ENCODE results near the gene EVI2A. TPM values are rescaled to one million over a fixed set of nuclear protein-coding genes. Genes with fewer than 3 reads are reported as not detected.
"Not testable (repeated sequence)": the region's sequence is repeated elsewhere in the genome, so short reads cannot be mapped to it uniquely, and the experiment has no call there.

The EVI2A gene
- total RNA-seq, 1 experiment from 2014 or later, result not detected

DNA sequence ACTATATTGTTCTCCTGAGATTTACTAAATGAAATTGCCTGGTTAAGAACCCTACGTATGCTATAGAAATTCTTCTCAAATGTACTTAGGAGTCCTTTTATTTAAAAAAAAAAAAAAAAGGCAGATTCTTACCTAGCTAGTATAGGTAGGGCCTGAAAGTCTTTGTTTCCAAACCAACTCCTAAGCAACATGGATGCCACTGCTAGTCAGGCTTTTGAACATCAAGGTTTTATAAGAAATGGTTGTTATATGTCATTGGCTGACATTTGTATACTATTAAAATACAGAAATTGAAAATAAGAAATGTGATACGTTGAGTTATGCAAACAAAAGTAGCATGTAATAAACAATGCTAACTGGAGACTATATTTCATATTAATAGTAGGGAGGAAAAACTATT is 1.2 kb downstream of the EVI2A start:
- DNase-seq, result no peak
- H3K9me2 ChIP-seq (replicated peaks; ENCODE audit: insufficient read depth, low read length), result no peaks in the 10 kb centered on the region
- no peaks in the 10 kb centered on the region for H4K20me1 ChIP-seq (ENCODE audit: insufficient read depth, low read depth, low read length)
- H3K36me3 ChIP-seq (ENCODE audit: insufficient read depth, low read length), result no peaks in the 10 kb centered on the region
- peak overlapping the region; percentile 99 for H3K27ac ChIP-seq (ENCODE audit: low read length)
- H2AFZ ChIP-seq (ENCODE audit: low read length), result no peak overlapping the region
- no peaks in the 10 kb centered on the region for H3K27me3 ChIP-seq (ENCODE audit: low read length)
- H3K9ac ChIP-seq (ENCODE audit: low read length), result no peak overlapping the region
- no peak overlapping the region for H3K4me3 ChIP-seq (ENCODE audit: low read length)
- peak overlapping the region; percentile 52 for H3K4me2 ChIP-seq (ENCODE audit: low read depth, low read length, poor library complexity, severe bottlenecking)
- H3K9me3 ChIP-seq (ENCODE audit: low read length), result no peaks in the 10 kb centered on the region
- peaks cover 37% of the 10 kb centered on the region for H3K79me2 ChIP-seq (ENCODE audit: low read length)
- peaks cover 64% of the 10 kb centered on the region for H3K4me1 ChIP-seq (ENCODE audit: low read length)

DNA sequence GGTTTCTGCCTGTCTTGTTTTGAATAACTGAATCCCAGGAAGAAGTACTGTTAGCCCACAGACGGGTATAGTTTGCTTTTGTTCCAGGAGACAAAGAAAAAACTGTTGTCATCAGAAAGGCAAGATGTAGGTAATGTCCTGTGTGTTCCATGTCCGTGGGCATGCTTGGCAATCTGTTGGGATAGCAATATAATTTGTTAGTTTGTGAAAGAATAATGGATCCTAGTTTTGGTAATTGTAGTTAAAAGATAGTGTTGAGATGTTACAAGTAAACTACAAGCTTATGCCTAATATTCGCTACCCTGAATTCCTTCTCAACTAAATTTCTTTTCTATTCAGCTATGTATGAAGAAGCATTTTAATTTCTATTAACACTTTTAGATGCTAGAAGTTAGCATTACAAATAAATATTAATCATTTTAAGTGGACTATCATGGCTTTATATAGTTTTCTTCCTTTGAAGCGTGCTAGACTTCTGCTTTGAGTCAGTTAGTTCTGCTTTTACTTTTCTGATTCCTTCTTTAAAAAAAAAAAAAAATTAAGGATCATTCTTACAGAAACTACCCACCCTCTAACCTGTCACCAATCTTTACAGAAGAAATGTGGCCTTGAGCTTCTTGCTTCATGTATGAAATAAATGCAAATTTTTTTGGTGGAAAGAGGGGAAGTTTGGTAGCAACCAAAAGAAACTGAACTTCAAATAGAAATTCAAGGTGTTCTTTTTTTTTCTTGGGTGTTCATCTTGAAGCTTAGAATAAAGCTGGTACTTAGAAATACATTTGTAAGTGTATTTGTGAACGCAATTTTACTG is 2.4 kb downstream of the EVI2A start:
- Histone ChIP-seq H3K4me2 (ENCODE audit: low read depth, low read length, poor library complexity, severe bottlenecking) (peak overlapping the region; percentile 52), H3K4me1 (ENCODE audit: low read length) (peaks cover 76% of the 10 kb centered on the region), H3K9me2 (replicated peaks; ENCODE audit: insufficient read depth, low read length) (no peaks in the 10 kb centered on the region)

DNA sequence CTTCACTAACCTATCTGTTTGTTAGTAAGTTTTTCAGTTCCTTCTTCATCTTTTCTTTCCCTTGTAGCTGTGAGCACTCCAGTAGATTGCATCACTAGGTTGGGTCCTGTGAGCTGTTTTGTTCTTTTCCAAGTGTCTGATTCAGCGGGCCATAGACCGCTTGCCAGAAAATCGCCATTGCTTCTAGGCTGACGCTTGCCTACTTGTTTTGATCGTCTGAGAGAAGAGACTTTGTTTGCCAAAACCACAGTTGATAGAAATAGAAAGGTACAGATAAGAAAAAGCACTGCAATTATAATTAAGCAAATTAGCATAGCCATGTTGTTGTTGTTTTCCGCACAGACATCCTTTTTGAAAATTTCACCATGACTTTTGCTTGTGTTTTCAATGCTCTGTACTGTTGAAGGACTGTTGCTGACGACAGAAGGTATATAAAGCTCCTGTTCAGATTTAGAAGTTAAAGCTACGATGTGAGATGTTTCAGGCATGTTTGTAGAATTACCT is 3.1 kb downstream of the EVI2A start:
- Histone ChIP-seq H3K27ac (ENCODE audit: low read length) (peak overlapping the region; percentile 99), H3K79me2 (ENCODE audit: low read length) (peaks cover 37% of the 10 kb centered on the region), H3K36me3 (ENCODE audit: insufficient read depth, low read length) (peaks cover 6% of the 10 kb centered on the region; the same call in 1 of the 2 replicates), H3K9ac (ENCODE audit: low read length) (peak overlapping the region; percentile 62), H3K9me2 (replicated peaks; ENCODE audit: insufficient read depth, low read length) (no peaks in the 10 kb centered on the region), H3K4me3 (ENCODE audit: low read length) (peak overlapping the region; percentile 42), H4K20me1 (ENCODE audit: insufficient read depth, low read depth, low read length) (no peaks in the 10 kb centered on the region), H3K4me1 (ENCODE audit: low read length) (peaks cover 83% of the 10 kb centered on the region), H2AFZ (ENCODE audit: low read length) (no peak overlapping the region), H3K4me2 (ENCODE audit: low read depth, low read length, poor library complexity, severe bottlenecking) (peak overlapping the region; percentile 52), H3K27me3 (ENCODE audit: low read length) (no peaks in the 10 kb centered on the region), H3K9me3 (ENCODE audit: low read length) (no peaks in the 10 kb centered on the region)
- DNase-seq, result peak; percentile 69

More for the DNA sequence above, 2.4 kb downstream of the EVI2A start:
- Histone ChIP-seq H3K9ac (ENCODE audit: low read length) (peak overlapping the region; percentile 62), H3K27me3 (ENCODE audit: low read length) (no peaks in the 10 kb centered on the region), H3K79me2 (ENCODE audit: low read length) (peaks cover 41% of the 10 kb centered on the region), H2AFZ (ENCODE audit: low read length) (no peak overlapping the region), H4K20me1 (ENCODE audit: insufficient read depth, low read depth, low read length) (no peaks in the 10 kb centered on the region), H3K36me3 (ENCODE audit: insufficient read depth, low read length) (peaks cover 6% of the 10 kb centered on the region; the same call in 1 of the 2 replicates), H3K27ac (ENCODE audit: low read length) (peak overlapping the region; percentile 99), H3K9me3 (ENCODE audit: low read length) (no peaks in the 10 kb centered on the region), H3K4me3 (ENCODE audit: low read length) (peak overlapping the region; percentile 42)
- peak; percentile 95 for DNase-seq

DNA sequence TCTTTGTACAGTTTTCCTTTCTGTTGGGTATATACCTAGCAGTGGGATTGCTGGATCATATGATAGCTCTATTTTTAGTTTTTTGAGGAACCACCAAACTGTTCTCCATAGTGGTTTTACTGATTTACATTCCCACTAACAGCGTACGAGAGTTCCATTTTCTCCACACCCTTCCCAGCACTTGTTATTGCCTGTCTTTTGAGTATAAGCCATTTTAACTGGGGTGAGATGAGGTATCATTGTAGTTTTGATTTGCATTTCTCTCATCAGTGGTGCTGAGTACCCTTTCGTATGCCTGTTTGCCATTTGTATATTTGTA is 6.7 kb downstream of the EVI2A start:
- Histone ChIP-seq H4K20me1 (ENCODE audit: insufficient read depth, low read depth, low read length) (no peaks in the 10 kb centered on the region), H3K79me2 (ENCODE audit: low read length) (peaks cover 21% of the 10 kb centered on the region), H3K27me3 (ENCODE audit: low read length) (no peaks in the 10 kb centered on the region), H3K4me3 (ENCODE audit: low read length) (no peak overlapping the region), H3K9me2 (replicated peaks; ENCODE audit: insufficient read depth, low read length) (no peaks in the 10 kb centered on the region), H3K36me3 (ENCODE audit: insufficient read depth, low read length) (peaks cover 6% of the 10 kb centered on the region; the same call in 1 of the 2 replicates), H3K4me2 (ENCODE audit: low read depth, low read length, poor library complexity, severe bottlenecking) (no peak overlapping the region), H2AFZ (ENCODE audit: low read length) (no peak overlapping the region), H3K27ac (ENCODE audit: low read length) (peak overlapping the region; percentile 99), H3K4me1 (ENCODE audit: low read length) (peaks cover 100% of the 10 kb centered on the region), H3K9ac (ENCODE audit: low read length) (no peak overlapping the region), H3K9me3 (ENCODE audit: low read length) (no peaks in the 10 kb centered on the region)
- no peak for DNase-seq

DNA sequence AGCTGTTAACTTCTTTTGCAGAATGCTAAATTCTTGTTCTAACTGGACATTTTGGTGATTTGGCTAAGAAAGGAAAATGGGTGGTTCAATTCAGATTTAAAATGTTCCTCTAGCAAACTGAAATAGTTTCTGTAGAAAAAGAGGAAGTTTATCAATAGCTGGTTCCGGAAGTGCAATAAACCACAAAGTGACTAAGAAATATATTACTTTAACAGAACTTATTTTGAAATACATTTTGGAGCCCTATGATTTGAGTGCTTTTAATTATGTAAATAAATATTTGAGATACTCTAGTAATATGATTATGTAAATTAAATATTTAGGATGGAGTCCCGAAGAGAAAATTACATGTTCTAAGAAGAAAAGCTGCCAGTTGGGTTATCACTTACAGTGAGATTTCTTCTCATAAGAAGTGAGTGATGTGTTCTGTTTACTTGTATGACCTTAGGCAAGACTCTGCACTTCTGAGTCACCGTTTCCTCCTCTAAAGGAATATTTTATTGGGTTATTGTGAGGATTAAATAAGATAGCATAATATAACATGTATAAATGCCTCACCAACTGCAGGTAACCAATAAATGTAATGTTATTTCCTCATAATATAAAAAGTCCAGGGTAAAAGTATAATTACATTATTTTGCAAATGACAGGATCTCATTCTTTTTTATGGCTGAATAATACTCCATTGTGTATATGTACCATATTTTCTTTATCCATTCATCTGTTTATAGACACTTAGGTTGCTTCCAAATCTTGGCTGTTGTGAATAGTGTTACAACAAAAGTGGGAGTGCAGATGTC is 7.2 kb downstream of the EVI2A start, which contains the start of gene EVI2B:
TSS of gene EVI2B (minus strand) at position 73 of the 800 bp plus-strand sequence. CDS start 8,445 bp downstream, outside the sequence.
- no peak within 1 kb of the TSS for H3K9ac ChIP-seq (ENCODE audit: low read length)

DNA sequence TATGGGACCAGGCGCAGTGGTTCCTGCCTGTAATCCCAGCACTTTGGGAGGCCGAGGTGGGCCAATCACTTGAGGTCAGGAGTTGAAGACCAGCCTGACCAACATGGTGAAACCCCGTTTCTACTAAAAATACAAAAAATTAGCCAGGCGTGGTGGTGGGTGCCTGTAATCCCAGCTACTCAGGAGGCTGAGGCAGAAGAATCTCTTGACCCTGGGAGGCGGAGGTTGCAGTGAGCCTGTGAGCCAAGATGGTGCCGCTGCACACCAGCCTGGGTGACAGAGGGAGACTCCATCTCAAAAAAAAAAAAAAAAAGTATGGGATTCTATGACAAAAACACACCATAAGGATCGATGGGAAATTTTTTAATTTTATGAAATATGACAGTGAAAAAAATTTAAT is 9.2 kb downstream of the EVI2A start:
- not testable (repeated sequence) for H3K36me3 ChIP-seq (ENCODE audit: insufficient read depth, low read length); H4K20me1 ChIP-seq (ENCODE audit: insufficient read depth, low read depth, low read length); H3K4me3 ChIP-seq (ENCODE audit: low read length); H3K27me3 ChIP-seq (ENCODE audit: low read length); H2AFZ ChIP-seq (ENCODE audit: low read length); H3K9me2 ChIP-seq (replicated peaks; ENCODE audit: insufficient read depth, low read length); DNase-seq; H3K9ac ChIP-seq (ENCODE audit: low read length); H3K9me3 ChIP-seq (ENCODE audit: low read length)
- Histone ChIP-seq H3K27ac (ENCODE audit: low read length) (peak overlapping the region; percentile 99), H3K4me1 (ENCODE audit: low read length) (peaks cover 100% of the 10 kb centered on the region), H3K4me2 (ENCODE audit: low read depth, low read length, poor library complexity, severe bottlenecking) (peak overlapping the region; percentile 73), H3K79me2 (ENCODE audit: low read length) (peaks cover 21% of the 10 kb centered on the region)

More for the DNA sequence above, 7.2 kb downstream of the EVI2A start, which contains the start of gene EVI2B:
- Histone ChIP-seq H3K9me3 (ENCODE audit: low read length) (no peaks in the 10 kb centered on the region), H4K20me1 (ENCODE audit: insufficient read depth, low read depth, low read length) (no peaks in the 10 kb centered on the region), H3K4me2 (ENCODE audit: low read depth, low read length, poor library complexity, severe bottlenecking) (peak within 1 kb of the TSS; percentile 73), H3K27ac (ENCODE audit: low read length) (peak within 1 kb of the TSS; percentile 99), H3K9me2 (replicated peaks; ENCODE audit: insufficient read depth, low read length) (no peaks in the 10 kb centered on the region), H3K27me3 (ENCODE audit: low read length) (no peaks in the 10 kb centered on the region), H2AFZ (ENCODE audit: low read length) (no peak within 1 kb of the TSS), H3K36me3 (ENCODE audit: insufficient read depth, low read length) (peaks cover 6% of the 10 kb centered on the region; the same call in 1 of the 2 replicates), H3K4me1 (ENCODE audit: low read length) (peaks cover 100% of the 10 kb centered on the region), H3K79me2 (ENCODE audit: low read length) (peaks cover 21% of the 10 kb centered on the region), H3K4me3 (ENCODE audit: low read length) (peak within 1 kb of the TSS; percentile 17; the same call in 1 of the 2 replicates)
- peak; percentile 92 for DNase-seq

DNA sequence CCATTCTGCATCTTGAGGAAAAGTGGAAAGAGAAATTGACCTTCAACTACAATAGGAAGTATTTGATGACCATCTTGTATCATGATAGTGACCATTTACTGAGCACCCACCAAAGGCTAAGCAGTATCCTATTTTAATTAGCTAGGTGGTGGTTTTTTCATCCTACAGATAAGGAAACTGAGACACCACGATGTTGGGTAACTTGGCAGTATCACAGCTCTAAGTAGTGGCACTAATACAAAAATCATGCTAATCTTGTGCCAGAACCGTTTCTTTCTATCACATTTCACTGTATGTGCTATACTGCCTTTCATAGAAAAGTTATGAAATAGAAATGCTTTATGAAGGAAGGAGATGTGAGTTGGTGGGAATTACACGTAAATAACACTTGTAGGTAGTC is 9.9 kb downstream of the EVI2A start:
- H3K9ac ChIP-seq (ENCODE audit: low read length), result peak overlapping the region; percentile 20; the same call in 1 of the 2 replicates
- H3K79me2 ChIP-seq (ENCODE audit: low read length), result peaks cover 21% of the 10 kb centered on the region
- H4K20me1 ChIP-seq (ENCODE audit: insufficient read depth, low read depth, low read length), result no peaks in the 10 kb centered on the region
- H3K27me3 ChIP-seq (ENCODE audit: low read length), result no peaks in the 10 kb centered on the region
- H2AFZ ChIP-seq (ENCODE audit: low read length), result no peak overlapping the region
- H3K4me2 ChIP-seq (ENCODE audit: low read depth, low read length, poor library complexity, severe bottlenecking), result peak overlapping the region; percentile 73
- peak overlapping the region; percentile 52 for H3K4me3 ChIP-seq (ENCODE audit: low read length)
- H3K4me1 ChIP-seq (ENCODE audit: low read length), result peaks cover 100% of the 10 kb centered on the region
- H3K9me2 ChIP-seq (replicated peaks; ENCODE audit: insufficient read depth, low read length), result no peaks in the 10 kb centered on the region
- peak; percentile 46 for DNase-seq
- no peaks in the 10 kb centered on the region for H3K9me3 ChIP-seq (ENCODE audit: low read length)
- peaks cover 6% of the 10 kb centered on the region; the same call in 1 of the 2 replicates for H3K36me3 ChIP-seq (ENCODE audit: insufficient read depth, low read length)
- peak overlapping the region; percentile 99 for H3K27ac ChIP-seq (ENCODE audit: low read length)

DNA sequence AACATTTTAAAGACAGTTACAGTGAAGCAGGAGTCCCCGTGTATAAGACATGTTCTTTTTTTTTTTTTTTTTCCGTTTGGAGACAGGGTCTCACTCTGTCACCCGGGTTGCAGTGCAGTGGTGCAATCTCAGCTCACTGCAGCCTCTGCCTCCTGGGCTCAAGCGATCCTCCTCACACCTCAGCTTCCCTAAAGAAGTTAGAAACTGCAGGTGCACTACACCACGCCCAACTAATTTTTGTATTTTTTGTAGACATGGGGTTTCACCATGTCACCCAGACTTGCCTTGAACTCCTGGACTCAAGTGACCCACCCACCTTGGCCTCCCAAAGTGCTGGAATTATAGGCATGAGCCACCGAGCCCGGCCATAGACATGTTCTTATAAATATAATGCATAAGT is 10.5 kb downstream of the EVI2A start:
- Histone ChIP-seq H2AFZ (ENCODE audit: low read length) (no peak overlapping the region), H3K9ac (ENCODE audit: low read length) (peak overlapping the region; percentile 70), H3K4me2 (ENCODE audit: low read depth, low read length, poor library complexity, severe bottlenecking) (peak overlapping the region; percentile 73), H3K9me2 (replicated peaks; ENCODE audit: insufficient read depth, low read length) (no peaks in the 10 kb centered on the region), H4K20me1 (ENCODE audit: insufficient read depth, low read depth, low read length) (no peaks in the 10 kb centered on the region), H3K4me3 (ENCODE audit: low read length) (peak overlapping the region; percentile 52), H3K36me3 (ENCODE audit: insufficient read depth, low read length) (peaks cover 6% of the 10 kb centered on the region; the same call in 1 of the 2 replicates), H3K9me3 (ENCODE audit: low read length) (no peaks in the 10 kb centered on the region), H3K4me1 (ENCODE audit: low read length) (peaks cover 97% of the 10 kb centered on the region), H3K27me3 (ENCODE audit: low read length) (no peaks in the 10 kb centered on the region), H3K79me2 (ENCODE audit: low read length) (peaks cover 19% of the 10 kb centered on the region), H3K27ac (ENCODE audit: low read length) (peak overlapping the region; percentile 99)
- peak; percentile 86 for DNase-seq
